Right atrium auricular region (tissue), 2 donors: ENCODE measurements around the gene ELN. TPM values are rescaled to one million over a fixed set of nuclear protein-coding genes. Genes with fewer than 3 reads are reported as not detected.
"Not testable (repeated sequence)": the region's sequence is repeated elsewhere in the genome, so short reads cannot be mapped to it uniquely, and the experiment has no call there.

ENCODE experiments used
- DNase-seq: peaks from one replicate; pipeline ENCODE4 v3.0.0-alpha.2; 2019; ENCODE audit warnings: low spot score
- H3K27ac ChIP-seq, 2 donors: fragments of 200-600 bp; sonication (generic); 1 replicate in 1 of 2; 2 replicates in 1 of 2; pipeline ENCODE4 v1.5.1; 2016 to 2019
- H3K27me3 ChIP-seq, 2 donors: fragments of 200-600 bp; sonication (generic); one replicate each; pipeline versions ENCODE4 v1.5.1 to v1.6.0; 2017 to 2019
- H3K36me3 ChIP-seq: fragments of 200-600 bp; sonication (generic); one replicate; pipeline ENCODE4 v1.5.1; 2016
- H3K4me1 ChIP-seq, 2 donors: fragments of 200-600 bp; sonication (generic); one replicate each; pipeline versions ENCODE4 v1.5.1 to v1.6.0; 2017 to 2019
- H3K4me3 ChIP-seq, 2 donors: fragments of 200-600 bp; sonication (generic); 1 replicate in 1 of 2; 2 replicates in 1 of 2; pipeline ENCODE4 v1.5.1; 2017 to 2019; ENCODE audit warnings: mild to moderate bottlenecking in 1 of 2, moderate library complexity in 1 of 2
- H3K9me3 ChIP-seq, 2 donors: fragments of 200-600 bp; sonication (generic); one replicate each; pipeline ENCODE4 v1.5.1; 2019
- total RNA-seq, 2 donors: library from RNA; depleted of rRNA; stranded (reverse); fragments of >200 nt; gene quantifications; one replicate each; pipeline ENCODE4 v1.1.0, GENCODE V29; 2016
- TF ChIP-seq, protein P1 (sequence below), 2 donors: fragments of 200-600 bp; sonication (generic); IDR thresholded peaks; one replicate each; pipeline ENCODE4 v1.5.1; 2019; ENCODE audit warnings: antibody characterized with exemption in 2 of 2

ELN gene
- total RNA-seq, result 100 to 1,000 TPM; 138 to 149 TPM

DNA sequence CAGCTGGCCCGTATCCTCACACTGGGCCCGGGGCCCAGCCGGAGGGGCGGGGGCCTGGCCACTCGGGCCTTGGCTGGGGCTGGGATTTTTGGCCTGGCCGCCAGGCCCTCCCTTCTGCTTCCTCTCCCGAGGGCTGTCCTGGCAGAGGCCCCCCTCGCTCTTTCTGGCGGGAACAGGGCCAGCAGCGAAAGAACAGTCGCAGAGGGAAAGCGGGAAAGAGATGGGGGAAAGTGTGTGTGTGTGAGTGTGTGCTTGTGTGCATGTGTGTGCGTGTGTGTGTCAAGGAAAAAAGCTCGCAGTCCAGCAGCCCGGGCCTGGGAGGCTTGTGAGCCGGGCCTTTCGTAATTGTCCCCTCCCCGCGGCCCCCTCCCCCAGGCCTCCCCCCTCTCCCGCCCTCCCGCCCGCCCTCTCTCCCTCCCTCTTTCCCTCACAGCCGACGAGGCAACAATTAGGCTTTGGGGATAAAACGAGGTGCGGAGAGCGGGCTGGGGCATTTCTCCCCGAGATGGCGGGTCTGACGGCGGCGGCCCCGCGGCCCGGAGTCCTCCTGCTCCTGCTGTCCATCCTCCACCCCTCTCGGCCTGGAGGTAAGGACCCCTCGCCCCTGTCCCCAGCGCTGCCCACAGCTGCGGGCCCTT, at the start of gene ELN:
ELN (plus strand) TSS at position 491 of the 638 bp plus-strand sequence; CDS start at position 506, 15 bp downstream.
- Histone ChIP-seq H3K27me3 (no peaks in the 10 kb centered on the region), H3K4me1 (peaks cover 0 to 79% of the 10 kb centered on the region in 2 donors), H3K4me3 (peak within 1 kb of the TSS; percentile 57 to 71)

DNA sequence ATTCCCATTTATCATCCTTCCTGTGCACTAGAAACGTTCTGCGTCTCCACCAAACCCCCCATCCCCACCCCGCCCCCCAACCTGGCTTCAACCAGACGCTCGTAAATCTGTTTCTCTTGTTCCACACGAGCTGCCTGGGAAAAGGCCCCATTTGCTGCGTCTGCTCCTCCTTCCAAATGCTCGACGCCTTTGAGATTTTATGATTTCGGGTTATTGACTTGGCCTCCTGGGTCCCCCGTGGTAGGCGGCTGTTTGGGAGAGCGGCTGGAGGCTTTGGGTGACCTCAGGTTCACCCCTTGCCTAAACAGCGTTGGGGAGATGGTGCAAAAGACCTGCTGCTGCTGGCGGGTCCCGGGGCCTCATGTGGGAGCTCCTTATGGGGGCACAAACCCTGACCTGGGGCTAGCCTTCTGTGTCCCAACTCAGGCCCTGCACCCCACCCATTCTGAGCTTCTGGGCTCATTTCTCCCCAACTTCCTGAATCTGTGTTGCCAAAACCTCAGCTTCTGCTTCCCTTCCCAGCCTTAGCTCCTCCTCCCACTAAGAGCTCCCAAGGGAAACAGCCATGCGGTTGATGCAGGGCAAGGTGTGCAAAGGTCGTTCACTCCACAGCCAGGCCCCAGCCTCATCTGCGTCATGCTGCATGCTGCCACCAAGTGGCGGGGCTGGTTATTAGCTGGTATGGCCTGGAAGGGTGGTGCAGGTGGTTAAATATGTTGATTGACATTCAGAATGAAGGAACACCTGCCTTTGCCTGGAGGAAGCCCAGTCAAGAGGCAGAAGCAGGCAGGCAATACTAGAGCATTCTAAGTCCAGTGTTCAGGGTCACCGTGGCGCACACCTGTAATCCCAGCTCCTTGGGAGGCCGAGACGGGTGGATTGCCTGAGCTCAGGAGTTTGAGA, 49.1 kb upstream of the ELN start:
- Histone ChIP-seq H3K27ac (no peak overlapping the region), H3K27me3 (no peaks in the 10 kb centered on the region), H3K4me1 (peaks cover 0 to 4% of the 10 kb centered on the region in 2 donors), H3K9me3 (no peaks in the 10 kb centered on the region), H3K36me3 (no peaks in the 10 kb centered on the region), H3K4me3 (no peak overlapping the region)
- no peak for DNase-seq
- TF ChIP-seq, protein P1, sequence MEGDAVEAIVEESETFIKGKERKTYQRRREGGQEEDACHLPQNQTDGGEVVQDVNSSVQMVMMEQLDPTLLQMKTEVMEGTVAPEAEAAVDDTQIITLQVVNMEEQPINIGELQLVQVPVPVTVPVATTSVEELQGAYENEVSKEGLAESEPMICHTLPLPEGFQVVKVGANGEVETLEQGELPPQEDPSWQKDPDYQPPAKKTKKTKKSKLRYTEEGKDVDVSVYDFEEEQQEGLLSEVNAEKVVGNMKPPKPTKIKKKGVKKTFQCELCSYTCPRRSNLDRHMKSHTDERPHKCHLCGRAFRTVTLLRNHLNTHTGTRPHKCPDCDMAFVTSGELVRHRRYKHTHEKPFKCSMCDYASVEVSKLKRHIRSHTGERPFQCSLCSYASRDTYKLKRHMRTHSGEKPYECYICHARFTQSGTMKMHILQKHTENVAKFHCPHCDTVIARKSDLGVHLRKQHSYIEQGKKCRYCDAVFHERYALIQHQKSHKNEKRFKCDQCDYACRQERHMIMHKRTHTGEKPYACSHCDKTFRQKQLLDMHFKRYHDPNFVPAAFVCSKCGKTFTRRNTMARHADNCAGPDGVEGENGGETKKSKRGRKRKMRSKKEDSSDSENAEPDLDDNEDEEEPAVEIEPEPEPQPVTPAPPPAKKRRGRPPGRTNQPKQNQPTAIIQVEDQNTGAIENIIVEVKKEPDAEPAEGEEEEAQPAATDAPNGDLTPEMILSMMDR (IDR thresholded peaks at IDR 0.05), result peak in 1 of 2 donors; percentile 36

More for the DNA sequence above, at the start of gene ELN:
- DNase-seq, result peak; percentile 94
- Histone ChIP-seq H3K27ac (peak within 1 kb of the TSS; percentile 82 to 89), H3K36me3 (peaks cover 3% of the 10 kb centered on the region), H3K9me3 (no peaks in the 10 kb centered on the region)
- TF ChIP-seq, protein P1 (IDR thresholded peaks at IDR 0.05), result no peak

DNA sequence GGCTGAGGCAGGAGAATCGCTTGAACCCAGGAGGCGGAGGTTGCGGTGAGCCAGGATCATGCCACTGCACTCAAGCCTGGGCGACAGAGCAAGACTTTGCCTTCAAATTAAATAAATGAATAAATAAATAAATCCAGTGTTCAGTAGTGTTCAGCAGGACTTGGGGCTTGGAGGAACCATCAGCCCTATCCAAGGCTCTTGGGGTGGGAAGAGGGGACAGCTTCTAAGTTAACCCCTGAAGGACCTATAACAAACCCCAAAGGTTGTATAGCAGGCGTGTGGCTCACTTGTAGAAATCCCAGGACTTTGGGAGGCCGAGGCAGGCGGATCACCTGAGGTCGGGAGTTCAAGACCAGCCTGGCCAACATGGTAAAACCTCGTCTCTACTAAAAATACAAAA, 48.3 kb upstream of the ELN start:
- peaks cover 0 to 11% of the 10 kb centered on the region in 2 donors for H3K4me1 ChIP-seq
- H3K27me3 ChIP-seq, H3K36me3 ChIP-seq, H3K27ac ChIP-seq, H3K9me3 ChIP-seq, DNase-seq, H3K4me3 ChIP-seq: not testable (repeated sequence)

DNA sequence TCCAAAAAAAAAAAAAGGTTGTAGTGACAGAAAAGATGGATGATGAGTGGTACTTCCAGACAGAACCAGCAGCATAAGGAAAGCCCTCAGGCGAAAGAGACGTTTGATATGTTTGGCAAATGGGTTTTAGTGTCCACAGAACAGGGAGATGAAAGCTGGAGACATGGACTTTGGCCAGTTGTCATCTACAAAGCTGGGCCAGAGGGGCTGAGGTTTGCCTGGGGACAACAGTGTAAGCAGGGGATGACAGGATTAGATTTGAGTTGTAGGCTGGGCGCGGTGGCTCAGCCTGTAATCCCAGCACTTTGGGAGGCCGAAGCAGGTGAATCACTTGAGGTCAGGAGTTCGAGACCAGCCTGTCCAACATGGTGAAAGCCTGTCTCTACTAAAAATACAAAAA, 47.8 kb upstream of the ELN start:
- no peak overlapping the region for H3K27ac ChIP-seq
- peaks cover 0 to 11% of the 10 kb centered on the region in 2 donors for H3K4me1 ChIP-seq
- H3K27me3 ChIP-seq, result no peaks in the 10 kb centered on the region
- H3K36me3 ChIP-seq, result no peaks in the 10 kb centered on the region
- DNase-seq, result no peak
- no peak overlapping the region for H3K4me3 ChIP-seq
- TF ChIP-seq, protein P1 (IDR thresholded peaks at IDR 0.05), result no peak
- no peaks in the 10 kb centered on the region for H3K9me3 ChIP-seq

DNA sequence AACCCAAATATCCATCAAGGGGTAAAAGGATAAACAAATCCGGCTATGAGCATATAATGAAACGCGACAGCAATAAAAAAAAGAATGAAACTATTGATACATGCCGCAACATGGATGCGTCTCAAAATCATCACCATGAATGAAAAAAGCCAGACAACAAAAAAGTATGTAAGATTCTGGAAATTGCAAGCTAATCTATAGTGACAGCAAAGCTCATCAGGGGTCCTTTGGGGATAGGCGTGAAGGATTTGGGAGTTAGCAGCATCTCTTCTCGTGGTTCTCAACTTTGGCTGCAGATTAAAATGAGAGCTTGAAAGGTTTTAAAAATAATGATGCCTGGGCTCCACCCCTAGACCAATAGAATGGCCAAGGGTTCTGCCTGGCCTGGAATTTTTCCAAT, 46.0 kb upstream of the ELN start:
- Histone ChIP-seq H3K27me3 (no peaks in the 10 kb centered on the region), H3K27ac (no peak overlapping the region), H3K36me3 (no peaks in the 10 kb centered on the region), H3K4me3 (no peak overlapping the region), H3K4me1 (peaks cover 0 to 28% of the 10 kb centered on the region in 2 donors), H3K9me3 (no peaks in the 10 kb centered on the region)
- no peak for DNase-seq
- TF ChIP-seq, protein P1 (IDR thresholded peaks at IDR 0.05), result no peak
